Transverse colon (tissue), 4 donors: ENCODE results near the gene MARCHF9. TPM values are rescaled to one million over a fixed set of nuclear protein-coding genes. Genes with fewer than 3 reads are reported as not detected.

Experiments used
- DNase-seq: peaks from one replicate; pipeline ENCODE4 v3.0.0-alpha.2; 2019
- H3K27ac ChIP-seq, 4 donors: fragments of 200-600 bp; sonication (generic); 2 replicates each; pipeline ENCODE4 v1.5.1; 2016 to 2018; ENCODE audit warnings: inconsistent platforms in 4 of 4
- H3K27me3 ChIP-seq: fragments of 200-600 bp; sonication (generic); 2 replicates; pipeline ENCODE4 v1.5.1; 2017; ENCODE audit warnings: inconsistent platforms
- H3K36me3 ChIP-seq, 4 donors: fragments of 200-600 bp; sonication (generic); 2 replicates each; pipeline ENCODE4 v1.5.1; 2017 to 2019; ENCODE audit warnings: inconsistent platforms in 4 of 4
- H3K4me1 ChIP-seq, 4 donors: fragments of 200-600 bp; sonication (generic); 2 replicates each; pipeline ENCODE4 v1.5.1; 2017 to 2020; ENCODE audit warnings: inconsistent platforms in 4 of 4
- H3K4me3 ChIP-seq, 4 donors: fragments of 200-600 bp; sonication (generic); 1 replicate in 1 of 4; 2 replicates in 3 of 4; pipeline versions ENCODE4 v1.5.1 to v1.6.1; 2017 to 2019; ENCODE audit warnings: inconsistent platforms in 4 of 4
- H3K9me3 ChIP-seq, 2 donors: fragments of 200-600 bp; sonication (generic); 2 replicates each; pipeline ENCODE4 v1.5.1; 2017 to 2019; ENCODE audit warnings: inconsistent platforms in 2 of 2
- CTCF ChIP-seq, 5 experiments: fragments of 200-600 bp in 3 of 5; fragments of 450-650 bp in 2 of 5; sonication (generic) in 3 of 5; IDR thresholded peaks; 1 replicate in 2 of 5; 2 replicates in 3 of 5; pipeline ENCODE4 v1.5.1; 2016 to 2017; ENCODE audit warnings: antibody characterized with exemption in 5 of 5, inconsistent platforms in 3 of 5, mild to moderate bottlenecking in 2 of 5, moderate library complexity in 1 of 5
- EP300 ChIP-seq: sonication (generic); formaldehyde crosslinking; IDR thresholded peaks from one replicate; pipeline ENCODE4 v1.6.1; 2017; ENCODE audit warnings: antibody characterized with exemption, low read depth
- POLR2A ChIP-seq: fragments of 450-650 bp; IDR thresholded peaks from one replicate; pipeline ENCODE4 v1.6.1; 2016; ENCODE audit warnings: antibody characterized with exemption, mild to moderate bottlenecking, moderate library complexity
- POLR2AphosphoS5 ChIP-seq, 3 donors: sonication (generic); formaldehyde crosslinking; IDR thresholded peaks; one replicate each; pipeline ENCODE4 v1.6.1; 2016; ENCODE audit warnings: antibody characterized with exemption in 3 of 3
- WGBS, 2 donors: methylation state at CpG; one replicate each; pipeline ENCODE4 v1.1.5; 2018; ENCODE audit warnings: low coverage in 1 of 2; 5-methylcytosine and 5-hydroxymethylcytosine counted together
- in situ Hi-C, 4 donors: fragments of 200-750 bp; cut with MboI; loops; one replicate each; pipeline versions ENCODE4 v1.15.0 to v1.15.1; 2017; ENCODE audit warnings: low sequenced_read_pairs in 3 of 4, low pct_ligation_motif_present in 1 of 4, low pct_unique_long_range_greater_than_20kb in 1 of 4
- intact Hi-C: fragments of 100-400 bp; cut with DNase I; formaldehyde crosslinking; loops from one replicate; pipeline ENCODE4 v1.15.1; 2023; ENCODE audit warnings: low total_unique reads
- total RNA-seq, 4 donors: library from RNA; depleted of rRNA; stranded (reverse); fragments of >200 nt; gene quantifications; one replicate each; pipeline ENCODE4 v1.1.0, GENCODE V29; 2016

MARCHF9 gene
- total RNA-seq, 4 donors from 2014 or later, result 1.5 to 24.1 (median 9.5) TPM

- in situ Hi-C loops (no loop called here), intact Hi-C loops (no loop called here)
- H3K4me1 ChIP-seq, result peaks cover 0 to 22% (median 15%) of the 10 kb centered on the region in 4 donors
- no peaks in the 10 kb centered on the region for H3K36me3 ChIP-seq
- TF ChIP-seq EP300 (no peak), POLR2A (no peak), CTCF (IDR thresholded peaks at IDR 0.05) (no peak), POLR2AphosphoS5 (IDR thresholded peaks at IDR 0.05) (no peak)
- H3K27ac ChIP-seq, result no peak overlapping the region
- 83 to 85% methylated on average over 7 to 19 of the region's 19 CpGs for WGBS, 2 donors
- H3K27me3 ChIP-seq, result peaks cover 68% of the 10 kb centered on the region
- DNase-seq, result no peak
- H3K4me3 ChIP-seq, result no peak overlapping the region
- H3K9me3 ChIP-seq, result no peaks in the 10 kb centered on the region
Observed at GRCh38 chr12:57731411-57732080, 23.4 kb upstream of the MARCHF9 start.

GRCh38 chr12:57732270-57732669 lies 22.6 kb upstream of the MARCHF9 start:
- Histone ChIP-seq H3K27ac (no peak overlapping the region), H3K4me1 (peaks cover 5 to 18% (median 13%) of the 10 kb centered on the region in 4 donors), H3K36me3 (no peaks in the 10 kb centered on the region), H3K27me3 (peaks cover 70% of the 10 kb centered on the region), H3K9me3 (no peaks in the 10 kb centered on the region), H3K4me3 (no peak overlapping the region)
- DNase-seq, result no peak
- WGBS, 2 donors, result 73% methylated on average over 4 of the region's 4 CpGs; no CpG with 5 or more reads in 1 of the 2 donors
- TF ChIP-seq CTCF (IDR thresholded peaks at IDR 0.05), result no peak
- no peak for TF ChIP-seq EP300
- intact Hi-C loops (no loop called here), in situ Hi-C loops (no loop called here)

GRCh38 chr12:57732726-57733593 lies 21.9 kb upstream of the MARCHF9 start:
- peaks cover 70% of the 10 kb centered on the region for H3K27me3 ChIP-seq
- H3K4me1 ChIP-seq, result peaks cover 12 to 24% (median 18%) of the 10 kb centered on the region in 4 donors
- no peak overlapping the region for H3K4me3 ChIP-seq
- no peak for TF ChIP-seq EP300
- TF ChIP-seq POLR2A, result no peak
- no peak for TF ChIP-seq POLR2AphosphoS5 (IDR thresholded peaks at IDR 0.05)
- no peak for TF ChIP-seq CTCF (IDR thresholded peaks at IDR 0.05)
- WGBS, 2 donors, result 85% methylated on average over 11 of the region's 11 CpGs; no CpG with 5 or more reads in 1 of the 2 donors
- no peaks in the 10 kb centered on the region for H3K9me3 ChIP-seq
- no peak overlapping the region for H3K27ac ChIP-seq
- in situ Hi-C loops, result no loop called here
- intact Hi-C loops, result no loop called here
- no peaks in the 10 kb centered on the region for H3K36me3 ChIP-seq
- DNase-seq, result no peak

- no peak overlapping the region for H3K4me3 ChIP-seq
- DNase-seq, result no peak
- in situ Hi-C loops (no loop called here), intact Hi-C loops (no loop called here)
- H3K27me3 ChIP-seq, result peaks cover 72% of the 10 kb centered on the region
- no peak overlapping the region for H3K27ac ChIP-seq
- no peaks in the 10 kb centered on the region for H3K9me3 ChIP-seq
- H3K4me1 ChIP-seq, result peaks cover 20 to 34% (median 26%) of the 10 kb centered on the region in 4 donors
- H3K36me3 ChIP-seq, result no peaks in the 10 kb centered on the region
- 87% methylated on average over 6 of the region's 6 CpGs; no CpG with 5 or more reads in 1 of the 2 donors for WGBS, 2 donors
- TF ChIP-seq CTCF (IDR thresholded peaks at IDR 0.05) (no peak), POLR2AphosphoS5 (IDR thresholded peaks at IDR 0.05) (no peak), EP300 (no peak), POLR2A (no peak)
Observed at GRCh38 chr12:57733928-57734327, 21.0 kb upstream of the MARCHF9 start.
